ENCODE measurements around the gene FPR2. TPM values are rescaled to one million over a fixed set of nuclear protein-coding genes. Genes with fewer than 3 reads are reported as not detected.

The FPR2 gene
- total RNA-seq, 2 experiments from 2014 or later, result not detected

- Mint-ChIP-seq H3K36me3 (no peaks in the 10 kb centered on the region), H3K4me3 (no peak overlapping the region), H3K27me3 (peaks cover 3% of the 10 kb centered on the region), H3K9me3 (no peaks in the 10 kb centered on the region), H3K27ac (no peak overlapping the region), H3K4me1 (ENCODE audit: low read depth) (no peaks in the 10 kb centered on the region)
- ChIA-PET POLR2A (no interaction called here), CTCF (no interaction called here)
- DNase-seq, result no peak
- intact Hi-C loops (cut with micrococcal nuclease), result no loop called here
Observed at GRCh38 chr19:51746731-51747130, 14.2 kb upstream of the FPR2 start.

DNA sequence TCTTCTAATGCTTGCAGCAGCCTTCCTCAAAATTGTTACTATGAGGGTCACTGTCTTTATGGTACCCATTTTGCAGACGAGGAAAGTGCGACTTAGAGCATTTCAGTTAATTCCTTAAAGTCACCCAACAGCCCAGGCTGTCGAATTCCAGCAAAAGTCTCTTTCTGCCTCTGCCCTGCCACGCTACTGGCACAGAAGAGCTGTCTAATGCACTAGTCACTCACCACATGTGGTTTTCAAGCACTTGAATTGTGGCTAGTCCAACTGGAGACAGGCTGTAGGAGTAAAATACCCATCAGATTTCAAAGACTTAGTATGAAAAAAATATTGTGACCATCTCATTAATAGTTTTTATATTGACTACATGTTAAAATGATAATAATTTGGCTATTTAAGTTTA lies 11.0 kb upstream of the FPR2 start:
- no peak overlapping the region for H3K4me3 Mint-ChIP-seq
- ChIA-PET CTCF (interaction anchor here (1.0 kb wide), 1 partner anchor 28 kb away, joined by 3 read pairs; no protein-coding TSS in a partner anchor), POLR2A (no interaction called here)
- no peak for DNase-seq
- intact Hi-C loops (cut with micrococcal nuclease), result no loop called here
- no peaks in the 10 kb centered on the region for H3K9me3 Mint-ChIP-seq
- no peaks in the 10 kb centered on the region for H3K4me1 Mint-ChIP-seq (ENCODE audit: low read depth)
- H3K27ac Mint-ChIP-seq, result no peak overlapping the region
- H3K27me3 Mint-ChIP-seq, result peaks cover 3% of the 10 kb centered on the region
- H3K36me3 Mint-ChIP-seq, result no peaks in the 10 kb centered on the region

DNA sequence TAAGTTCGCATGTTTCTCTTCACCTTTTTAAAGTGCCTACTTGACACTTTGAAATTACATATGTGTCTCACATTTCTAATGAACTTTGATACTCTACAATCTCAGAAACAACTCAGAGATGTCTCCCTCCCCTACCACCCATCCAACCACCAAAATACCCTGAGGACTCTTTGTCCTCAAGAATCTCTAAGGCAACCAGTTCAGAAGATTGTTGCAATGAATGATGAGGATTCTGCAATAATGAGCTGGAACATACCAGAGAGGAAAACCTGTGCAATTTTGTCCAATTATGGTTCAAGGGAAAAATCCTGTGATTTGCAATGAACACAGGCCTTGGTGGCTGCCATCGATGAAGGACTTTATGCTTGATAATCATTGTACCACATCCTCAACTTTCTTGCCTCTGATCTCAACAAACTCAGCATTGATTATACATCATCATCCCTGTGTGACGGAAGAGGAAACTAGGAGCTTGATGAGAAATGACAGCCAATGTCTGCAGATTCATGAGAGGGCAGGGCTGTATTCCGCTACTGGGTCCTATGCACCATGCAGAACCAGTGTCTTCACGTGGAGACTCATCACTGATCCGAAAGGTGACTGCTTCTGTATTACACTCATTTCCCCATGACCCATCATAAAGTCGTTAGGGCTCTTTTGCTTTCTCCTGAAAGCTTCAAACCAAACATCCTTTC lies 10.4 kb upstream of the FPR2 start:
- DNase-seq, result no peak
- no peak overlapping the region for H3K27ac Mint-ChIP-seq
- H3K27me3 Mint-ChIP-seq, result peaks cover 2% of the 10 kb centered on the region
- intact Hi-C loops (cut with micrococcal nuclease), result no loop called here
- H3K4me3 Mint-ChIP-seq, result no peak overlapping the region
- peaks cover under 1% of the 10 kb centered on the region for H3K9me3 Mint-ChIP-seq
- no peaks in the 10 kb centered on the region for H3K36me3 Mint-ChIP-seq
- CTCF ChIA-PET, result interaction anchor here (1.0 kb wide), 1 partner anchor 27 kb away, joined by 3 read pairs; no protein-coding TSS in a partner anchor
- H3K4me1 Mint-ChIP-seq (ENCODE audit: low read depth), result no peaks in the 10 kb centered on the region
- POLR2A ChIA-PET, result no interaction called here

DNA sequence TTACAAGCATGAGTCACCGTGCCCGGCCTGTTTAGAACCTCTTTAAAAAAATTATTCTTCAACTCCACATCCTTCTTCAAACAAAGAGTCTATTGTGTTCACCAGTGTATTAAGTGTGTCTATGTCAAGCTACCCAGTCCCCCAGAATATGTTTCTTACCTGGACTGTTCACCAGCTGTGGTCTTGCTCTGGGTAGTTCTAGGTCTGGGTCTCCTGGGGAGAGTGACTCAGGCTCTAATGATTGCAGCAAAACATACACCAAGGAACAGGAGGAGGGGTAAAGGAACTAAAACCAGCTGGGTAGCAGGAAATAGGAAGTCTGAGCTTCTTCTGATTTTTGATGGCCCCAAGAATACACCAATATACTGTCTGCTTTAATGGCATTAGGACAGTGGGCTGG lies 9.3 kb upstream of the FPR2 start, which contains the start of gene FPR1:
Gene FPR1 (minus strand): TSS at position 224 of the 400 bp plus-strand sequence. CDS start 4,884 bp downstream, outside the sequence.
- POLR2A ChIA-PET, result no interaction called here
- H3K4me1 Mint-ChIP-seq (ENCODE audit: low read depth), result no peaks in the 10 kb centered on the region
- CTCF ChIA-PET, result interaction anchor here (0.7 kb wide), 1 partner anchor 111 kb away, joined by 3 read pairs; no protein-coding TSS in a partner anchor
- peaks cover 2% of the 10 kb centered on the region for H3K9me3 Mint-ChIP-seq
- H3K36me3 Mint-ChIP-seq, result no peaks in the 10 kb centered on the region
- no peak within 1 kb of the TSS for H3K4me3 Mint-ChIP-seq
- DNase-seq, result no peak
- intact Hi-C loops (cut with micrococcal nuclease), result no loop called here
- H3K27ac Mint-ChIP-seq, result no peak within 1 kb of the TSS
- H3K27me3 Mint-ChIP-seq, result peaks cover 4% of the 10 kb centered on the region

DNA sequence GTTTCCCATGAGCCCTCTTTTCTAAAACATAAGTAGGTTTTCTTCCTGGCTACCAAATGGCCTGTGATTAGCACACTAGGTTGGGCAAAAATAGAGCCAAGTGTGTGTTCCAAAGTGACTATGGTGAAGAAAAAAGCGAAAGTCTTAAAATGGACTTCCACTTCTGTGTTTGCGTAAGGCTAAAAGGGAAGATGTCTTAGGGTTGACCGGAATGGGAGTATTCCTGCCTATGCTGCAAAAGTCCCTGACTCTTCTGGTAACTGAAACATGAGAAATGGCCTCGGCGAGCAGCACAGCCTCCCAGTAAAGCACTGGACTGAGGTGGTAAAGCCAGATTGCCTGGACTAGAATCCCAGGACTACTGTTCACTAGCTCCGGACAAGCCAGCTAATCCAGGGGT lies 6.9 kb upstream of the FPR2 start:
- no peaks in the 10 kb centered on the region for H3K36me3 Mint-ChIP-seq
- H3K4me3 Mint-ChIP-seq, result no peak overlapping the region
- no peak for DNase-seq
- ChIA-PET POLR2A (no interaction called here), CTCF (no interaction called here)
- peaks cover 6% of the 10 kb centered on the region for H3K27me3 Mint-ChIP-seq
- H3K4me1 Mint-ChIP-seq (ENCODE audit: low read depth), result no peaks in the 10 kb centered on the region
- H3K9me3 Mint-ChIP-seq, result peaks cover 2% of the 10 kb centered on the region
- no peak overlapping the region for H3K27ac Mint-ChIP-seq
- intact Hi-C loops (cut with micrococcal nuclease), result no loop called here

DNA sequence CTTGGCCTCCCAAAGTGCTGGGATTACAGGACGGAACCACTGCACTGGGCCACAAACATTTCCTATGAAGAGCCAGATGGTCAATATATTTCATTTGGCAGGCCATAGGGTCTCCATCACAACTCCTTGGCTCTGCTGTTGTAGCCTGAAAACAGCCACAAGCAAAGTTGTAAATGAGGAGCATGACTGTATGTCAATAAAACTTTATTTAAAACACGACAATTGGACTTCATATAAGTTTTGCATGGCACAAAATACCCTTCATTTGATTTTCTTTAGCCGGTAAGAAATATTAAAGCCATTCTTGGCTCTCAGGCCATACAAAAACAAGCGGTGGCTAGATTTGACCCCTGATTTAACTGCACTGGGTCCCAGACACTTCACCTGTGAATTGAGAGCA lies 6.2 kb upstream of the FPR2 start:
- DNase-seq, result no peak
- no peak overlapping the region for H3K4me3 Mint-ChIP-seq
- ChIA-PET POLR2A (no interaction called here), CTCF (no interaction called here)
- H3K36me3 Mint-ChIP-seq, result no peaks in the 10 kb centered on the region
- intact Hi-C loops (cut with micrococcal nuclease), result no loop called here
- H3K27ac Mint-ChIP-seq, result no peak overlapping the region
- H3K27me3 Mint-ChIP-seq, result peaks cover 7% of the 10 kb centered on the region
- peaks cover 3% of the 10 kb centered on the region for H3K9me3 Mint-ChIP-seq
- H3K4me1 Mint-ChIP-seq (ENCODE audit: low read depth), result no peaks in the 10 kb centered on the region

DNA sequence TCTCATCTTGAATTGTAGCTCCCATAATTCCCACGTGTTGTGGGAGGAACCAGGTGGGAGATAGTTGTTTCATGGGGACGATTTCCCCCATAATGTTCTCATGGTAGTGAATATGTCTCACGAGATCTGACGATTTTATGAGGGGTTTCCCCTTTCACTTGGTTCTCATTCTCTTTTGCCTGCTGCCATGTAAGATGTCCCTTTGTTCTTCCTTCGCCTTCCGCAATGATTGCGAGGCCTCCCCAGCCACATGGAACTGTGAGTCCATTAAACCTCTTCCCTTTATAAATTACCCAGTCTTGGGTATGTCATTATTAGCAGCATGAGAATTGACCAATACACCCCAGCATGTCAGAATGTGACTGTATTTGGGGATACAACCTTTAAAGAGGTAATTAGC lies 5.4 kb upstream of the FPR2 start:
- no peaks in the 10 kb centered on the region for H3K36me3 Mint-ChIP-seq
- peaks cover 4% of the 10 kb centered on the region for H3K9me3 Mint-ChIP-seq
- no peak overlapping the region for H3K4me3 Mint-ChIP-seq
- intact Hi-C loops (cut with micrococcal nuclease), result no loop called here
- ChIA-PET POLR2A (no interaction called here), CTCF (no interaction called here)
- H3K27me3 Mint-ChIP-seq, result peaks cover 9% of the 10 kb centered on the region
- H3K27ac Mint-ChIP-seq, result no peak overlapping the region
- no peak for DNase-seq
- no peaks in the 10 kb centered on the region for H3K4me1 Mint-ChIP-seq (ENCODE audit: low read depth)

DNA sequence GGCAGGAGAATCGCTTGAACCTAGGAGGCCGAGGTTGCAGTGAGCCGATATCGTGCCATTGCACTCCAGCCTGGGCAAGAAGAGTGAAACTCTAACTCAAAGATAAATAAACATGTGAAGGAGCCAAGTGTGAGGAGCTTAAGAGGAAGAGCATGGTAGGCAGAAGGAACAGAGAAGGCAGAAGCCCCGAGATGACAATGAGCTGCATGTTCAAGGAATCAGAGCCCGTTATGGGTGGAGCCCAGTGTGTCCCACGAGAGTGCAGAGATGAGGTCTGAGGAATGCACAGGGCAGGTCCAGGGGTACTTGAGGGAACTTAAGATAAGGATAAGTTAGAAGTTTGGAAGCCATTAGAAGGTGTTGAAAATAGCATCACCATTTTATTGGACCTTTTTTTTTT lies 716 bp downstream of the FPR2 start:
- Mint-ChIP-seq H3K27me3 (peaks cover 17% of the 10 kb centered on the region), H3K9me3 (peaks cover 3% of the 10 kb centered on the region), H3K4me1 (ENCODE audit: low read depth) (no peaks in the 10 kb centered on the region), H3K4me3 (no peak overlapping the region), H3K27ac (no peak overlapping the region), H3K36me3 (no peaks in the 10 kb centered on the region)
- intact Hi-C loops (cut with micrococcal nuclease), result no loop called here
- ChIA-PET POLR2A (no interaction called here), CTCF (no interaction called here)
- DNase-seq, result no peak

DNA sequence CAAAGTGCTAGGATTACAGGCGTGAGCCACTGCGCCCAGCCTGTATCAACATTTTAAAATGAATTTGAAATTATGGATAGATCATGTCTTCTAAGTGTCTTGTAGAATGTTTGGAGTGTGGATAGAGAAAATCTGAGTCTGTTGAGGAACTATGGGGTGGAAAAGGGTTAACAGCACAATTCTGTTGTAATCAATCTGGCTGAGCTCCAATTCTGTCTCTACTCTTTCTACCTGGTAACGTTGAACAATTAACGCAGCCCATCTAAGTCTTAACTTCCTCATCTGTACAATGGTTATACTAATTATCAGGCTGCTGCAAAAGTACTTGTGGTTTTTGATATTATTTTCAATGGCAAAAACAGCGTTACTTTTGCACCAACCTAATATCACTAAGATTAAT lies 4.1 kb downstream of the FPR2 start:
- intact Hi-C loops (cut with micrococcal nuclease), result no loop called here
- no peaks in the 10 kb centered on the region for H3K36me3 Mint-ChIP-seq
- no peaks in the 10 kb centered on the region for H3K9me3 Mint-ChIP-seq
- POLR2A ChIA-PET, result no interaction called here
- DNase-seq, result no peak
- no peak overlapping the region for H3K27ac Mint-ChIP-seq
- H3K27me3 Mint-ChIP-seq, result peaks cover 17% of the 10 kb centered on the region
- no peaks in the 10 kb centered on the region for H3K4me1 Mint-ChIP-seq (ENCODE audit: low read depth)
- no peak overlapping the region for H3K4me3 Mint-ChIP-seq
- CTCF ChIA-PET, result no interaction called here

GRCh38 chr19:51766461-51766860 lies 5.5 kb downstream of the FPR2 start:
- Mint-ChIP-seq H3K27me3 (peaks cover 17% of the 10 kb centered on the region), H3K4me1 (ENCODE audit: low read depth) (no peaks in the 10 kb centered on the region), H3K9me3 (no peaks in the 10 kb centered on the region), H3K4me3 (no peak overlapping the region), H3K27ac (no peak overlapping the region), H3K36me3 (no peaks in the 10 kb centered on the region)
- intact Hi-C loops (cut with micrococcal nuclease), result no loop called here
- ChIA-PET POLR2A (no interaction called here), CTCF (no interaction called here)
- no peak for DNase-seq

- Mint-ChIP-seq H3K27me3 (peaks cover 19% of the 10 kb centered on the region), H3K27ac (no peak overlapping the region), H3K9me3 (peaks cover 3% of the 10 kb centered on the region), H3K4me3 (no peak overlapping the region), H3K36me3 (peaks cover 3% of the 10 kb centered on the region), H3K4me1 (ENCODE audit: low read depth) (no peaks in the 10 kb centered on the region)
- POLR2A ChIA-PET, result no interaction called here
- intact Hi-C loops (cut with micrococcal nuclease), result loop anchor here (10.0 kb wide), 1 partner anchor 107 kb away; no protein-coding TSS in a partner anchor
- CTCF ChIA-PET, result interaction anchor here (0.6 kb wide), 2 partner anchors 512 to 1503 kb away, joined by 3 to 7 read pairs; no protein-coding TSS in a partner anchor
- DNase-seq, result no peak
Observed at GRCh38 chr19:51771376-51772130, 10.6 kb downstream of the FPR2 start.

DNA sequence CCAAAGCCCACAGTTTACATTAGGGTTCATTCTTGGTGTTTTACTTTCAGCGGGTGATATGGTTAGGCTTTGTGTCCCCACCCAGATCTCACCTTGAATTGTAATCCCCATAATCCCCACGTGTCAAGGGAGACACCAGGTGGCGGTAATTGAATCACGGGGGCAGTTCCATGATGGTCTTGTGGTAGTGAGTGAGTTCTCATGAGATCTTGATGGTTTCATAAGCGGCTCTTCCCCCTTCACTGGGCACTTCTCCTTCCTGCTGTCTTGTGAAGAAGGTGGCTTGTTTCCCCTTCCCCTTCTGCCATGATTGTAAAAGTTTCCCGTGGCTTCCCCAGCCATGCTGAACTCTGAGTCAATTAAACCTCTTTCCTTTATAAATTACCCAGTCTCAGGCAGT lies 12.0 kb downstream of the FPR2 start:
- POLR2A ChIA-PET, result no interaction called here
- peaks cover 3% of the 10 kb centered on the region for H3K36me3 Mint-ChIP-seq
- no peak overlapping the region for H3K4me3 Mint-ChIP-seq
- peaks cover 3% of the 10 kb centered on the region for H3K9me3 Mint-ChIP-seq
- H3K27ac Mint-ChIP-seq, result no peak overlapping the region
- CTCF ChIA-PET, result interaction anchor here (0.9 kb wide), 1 partner anchor 116 kb away, joined by 3 read pairs; no protein-coding TSS in a partner anchor
- intact Hi-C loops (cut with micrococcal nuclease), result loop anchor here (10.0 kb wide), 1 partner anchor 108 kb away; no protein-coding TSS in a partner anchor
- peaks cover under 1% of the 10 kb centered on the region for H3K4me1 Mint-ChIP-seq (ENCODE audit: low read depth)
- DNase-seq, result no peak
- peaks cover 25% of the 10 kb centered on the region for H3K27me3 Mint-ChIP-seq

Data from activated CD4-positive, alpha-beta memory T cell treated with anti-CD3 and anti-CD28 coated beads for 36 hours (primary cell).